Stimulated activated CD8-positive, alpha-beta memory T cell treated with anti-CD3 and anti-CD28 coated beads, Interleukin-12 subunit alpha, Interleukin-12 subunit beta, amount 100 ng/mL, for 4 hours (primary cell): ENCODE measurements around the gene AWAT2.

Source experiments
- DNase-seq: peaks from one replicate; pipeline ENCODE4 v3.0.0-alpha.2; 2020; ENCODE audit warnings: low read depth

The AWAT2 gene, protein sequence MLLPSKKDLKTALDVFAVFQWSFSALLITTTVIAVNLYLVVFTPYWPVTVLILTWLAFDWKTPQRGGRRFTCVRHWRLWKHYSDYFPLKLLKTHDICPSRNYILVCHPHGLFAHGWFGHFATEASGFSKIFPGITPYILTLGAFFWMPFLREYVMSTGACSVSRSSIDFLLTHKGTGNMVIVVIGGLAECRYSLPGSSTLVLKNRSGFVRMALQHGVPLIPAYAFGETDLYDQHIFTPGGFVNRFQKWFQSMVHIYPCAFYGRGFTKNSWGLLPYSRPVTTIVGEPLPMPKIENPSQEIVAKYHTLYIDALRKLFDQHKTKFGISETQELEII

DNA sequence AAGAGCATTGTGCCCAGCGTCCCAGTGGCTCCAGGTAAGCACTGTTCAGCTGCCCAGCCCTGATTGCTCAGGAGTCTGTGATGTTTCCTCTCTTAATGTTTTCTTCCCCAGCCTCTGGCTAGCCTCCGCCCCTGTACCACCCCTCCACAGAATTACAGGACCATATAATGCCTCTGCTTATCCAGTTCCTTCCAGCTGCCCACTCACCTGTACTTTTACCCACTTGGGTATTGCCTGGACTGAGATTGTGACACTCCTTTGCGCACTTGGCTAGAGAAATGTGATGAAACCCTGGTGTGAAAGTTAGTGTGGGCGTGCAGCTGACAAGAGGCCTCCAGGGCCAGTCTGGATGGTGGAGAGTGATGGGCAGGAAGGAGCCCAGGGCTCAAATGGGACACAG, at the start of gene AWAT2:
Gene AWAT2 (minus strand): TSS at position 14 of the 400 bp plus-strand sequence. CDS start 6 bp downstream, at position 8.
- no peak for DNase-seq

DNA sequence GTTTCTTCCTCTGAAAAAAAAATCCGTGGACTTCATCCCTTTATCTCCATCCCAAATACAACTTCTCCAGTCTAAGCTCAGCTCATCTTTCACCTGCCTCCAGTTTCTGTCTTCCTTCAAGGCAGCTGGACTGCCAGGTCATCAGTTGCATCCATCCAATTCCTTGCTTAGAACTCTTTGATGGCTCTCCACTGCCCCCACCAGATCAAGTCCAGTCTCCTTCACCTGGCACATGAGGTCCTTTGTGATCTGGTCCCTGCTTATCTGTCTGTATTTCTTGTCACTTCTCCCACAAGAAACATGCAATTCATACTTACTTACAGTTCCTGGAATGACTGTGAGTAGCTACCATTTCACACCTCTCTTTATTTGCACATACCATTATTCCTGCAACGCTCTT, 46.3 kb upstream of the AWAT2 start:
- DNase-seq: no peak

DNA sequence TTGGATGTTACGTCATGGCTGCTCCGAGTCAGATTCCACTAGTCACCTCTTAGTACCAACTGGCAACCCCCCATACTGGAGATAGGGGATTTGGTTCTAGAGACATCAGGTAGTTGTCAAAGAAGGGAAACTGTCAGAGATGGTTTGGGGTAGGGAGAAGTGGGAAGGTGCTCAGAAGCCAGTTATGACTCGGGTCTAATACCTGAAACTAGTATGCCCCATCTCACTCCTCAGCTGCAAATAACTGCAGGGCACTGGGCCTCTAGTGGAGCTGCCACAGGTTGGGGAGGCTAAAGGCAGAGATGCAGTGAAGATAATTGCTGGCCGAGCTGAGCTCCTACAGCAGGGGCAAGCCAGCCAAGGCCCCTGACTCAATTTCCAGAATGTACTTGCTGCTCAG, 42.5 kb upstream of the AWAT2 start:
- no peak for DNase-seq

DNA sequence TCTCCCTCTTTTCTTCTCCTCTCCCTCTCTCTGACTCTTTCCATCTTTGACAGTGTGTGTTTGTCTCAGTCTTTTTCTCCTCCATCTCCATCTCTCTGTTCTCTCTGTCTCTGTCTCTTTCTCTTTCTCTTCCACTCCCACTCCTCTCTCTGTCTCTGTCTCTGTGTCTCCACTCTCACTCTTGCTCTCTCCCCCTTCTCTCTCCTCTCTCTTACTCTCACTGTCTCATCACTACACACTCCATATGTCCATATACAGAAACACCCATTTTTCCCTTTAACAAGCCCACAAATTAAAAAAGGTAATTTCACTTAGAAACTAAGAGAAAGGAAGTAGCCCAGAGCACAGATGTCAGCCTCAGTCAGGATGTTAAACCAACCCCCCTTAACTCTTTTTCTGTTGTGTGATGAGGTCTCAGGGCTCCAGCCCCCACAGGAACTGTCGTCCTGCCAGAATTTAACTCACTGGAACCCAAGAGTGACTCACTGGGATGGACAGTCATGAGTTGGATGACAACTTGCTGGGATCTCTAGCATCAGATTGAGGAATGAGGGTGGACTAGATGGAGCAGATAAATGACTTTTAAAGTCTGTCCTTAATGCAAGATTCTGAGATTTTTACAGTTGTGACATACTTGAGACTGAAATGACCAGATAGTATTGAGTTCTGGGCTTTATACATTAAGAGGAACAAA, 40.0 kb upstream of the AWAT2 start:
- DNase-seq: no peak

DNA sequence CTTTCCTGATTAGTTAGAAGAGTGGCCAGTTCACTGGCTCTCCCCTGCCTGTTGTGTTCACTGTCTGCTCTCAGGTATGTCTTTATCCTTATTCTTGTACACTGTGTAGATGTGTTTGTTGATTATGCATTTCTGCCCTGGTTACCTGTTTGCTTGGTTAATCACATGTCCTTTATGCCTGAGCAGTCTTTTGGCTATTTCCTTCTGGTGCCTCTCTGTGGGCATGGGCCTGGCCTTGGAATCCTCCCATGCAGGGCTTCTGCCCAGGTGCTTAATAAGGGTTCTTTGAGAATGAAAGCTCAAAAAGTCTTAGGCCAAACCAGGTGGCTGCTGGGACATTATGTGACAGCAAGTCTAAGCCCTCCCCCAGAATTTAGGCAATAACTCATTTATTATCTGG, 39.0 kb upstream of the AWAT2 start:
- no peak for DNase-seq

DNA sequence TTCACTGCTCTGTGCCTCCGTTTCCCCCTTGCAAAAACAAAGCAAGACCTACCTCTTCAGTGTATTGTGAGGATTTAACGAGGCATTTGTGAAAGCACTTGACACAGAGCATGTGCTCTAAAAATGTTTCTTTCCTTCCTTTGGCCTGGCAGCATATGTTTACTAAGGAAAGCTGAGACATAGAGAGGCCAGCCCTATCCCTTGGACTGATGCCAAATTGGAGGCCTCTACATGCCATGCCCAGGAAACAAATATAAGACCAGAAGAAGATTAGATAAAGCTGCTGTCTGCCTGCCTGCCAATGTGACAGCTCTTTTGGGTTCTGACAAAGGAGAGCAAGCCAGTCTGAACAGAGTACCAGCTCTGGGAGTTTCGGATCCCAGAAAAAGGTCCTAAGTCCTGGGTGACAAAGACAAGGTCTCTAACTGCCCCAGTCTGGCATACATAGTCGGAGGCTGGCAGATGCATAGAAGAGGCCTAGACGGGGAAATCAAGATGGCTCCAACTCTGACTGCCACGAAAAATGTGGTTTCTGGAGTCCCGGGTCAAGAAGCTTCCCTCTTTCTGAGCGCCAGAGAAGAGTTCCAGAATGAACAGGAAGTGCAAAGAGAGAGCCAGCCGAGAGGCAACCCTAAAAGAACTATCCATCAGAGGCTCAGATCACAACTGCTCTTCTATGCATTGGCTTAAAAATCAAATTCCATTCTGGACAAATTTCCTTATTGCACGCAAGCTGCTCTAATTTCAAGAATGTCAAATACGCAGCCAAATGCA, 38.3 kb upstream of the AWAT2 start:
- DNase-seq: no peak

DNA sequence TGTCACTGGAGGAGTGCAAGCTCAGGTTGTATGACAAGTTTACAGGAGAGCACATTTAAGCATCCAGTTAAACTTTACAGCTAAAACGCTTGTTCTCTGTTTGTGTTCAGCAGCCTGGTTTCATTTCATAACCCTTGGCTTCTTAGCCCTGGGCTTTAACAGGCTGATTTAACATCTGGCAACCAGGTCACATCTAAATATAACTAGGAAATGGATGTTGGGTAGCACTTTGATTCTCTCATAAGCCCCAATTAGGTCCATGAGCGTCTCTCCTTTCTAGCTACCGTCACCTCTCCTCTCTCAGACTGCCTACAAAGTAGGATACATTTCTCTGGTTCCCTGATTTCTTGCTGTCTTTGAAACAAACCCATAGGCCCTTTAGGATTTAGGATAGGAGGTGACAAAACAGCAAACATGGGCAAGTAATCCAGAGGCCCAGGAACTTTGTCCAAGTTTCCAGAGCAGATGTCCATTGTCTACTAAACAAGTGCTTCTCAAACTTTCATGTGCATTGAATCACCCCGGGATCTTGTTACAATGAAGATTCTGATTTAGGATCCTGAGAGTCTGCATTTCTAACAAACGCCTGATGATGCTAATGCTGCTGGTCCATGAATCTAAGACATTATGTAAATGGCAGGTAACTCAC, 35.0 kb upstream of the AWAT2 start:
- DNase-seq: no peak

DNA sequence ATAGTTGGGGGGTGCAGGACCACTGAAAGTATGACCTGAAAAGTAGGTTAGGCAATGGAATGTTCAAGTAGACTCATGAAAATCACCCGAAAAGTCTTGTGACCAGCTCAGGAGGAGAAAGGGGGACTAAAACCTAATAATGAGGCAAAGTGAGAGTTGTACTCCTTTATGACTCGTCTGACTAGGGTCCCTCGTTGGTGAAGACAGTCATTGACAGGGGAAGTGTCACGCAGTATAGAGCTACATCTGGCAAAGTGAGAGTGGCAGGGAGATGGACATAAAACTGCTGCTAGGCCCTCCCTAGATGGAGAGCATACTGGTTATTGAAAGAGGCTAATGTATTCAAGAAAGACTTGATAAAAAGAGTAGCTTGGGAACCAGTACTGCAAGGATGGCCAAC, 33.0 kb upstream of the AWAT2 start:
- DNase-seq: no peak

DNA sequence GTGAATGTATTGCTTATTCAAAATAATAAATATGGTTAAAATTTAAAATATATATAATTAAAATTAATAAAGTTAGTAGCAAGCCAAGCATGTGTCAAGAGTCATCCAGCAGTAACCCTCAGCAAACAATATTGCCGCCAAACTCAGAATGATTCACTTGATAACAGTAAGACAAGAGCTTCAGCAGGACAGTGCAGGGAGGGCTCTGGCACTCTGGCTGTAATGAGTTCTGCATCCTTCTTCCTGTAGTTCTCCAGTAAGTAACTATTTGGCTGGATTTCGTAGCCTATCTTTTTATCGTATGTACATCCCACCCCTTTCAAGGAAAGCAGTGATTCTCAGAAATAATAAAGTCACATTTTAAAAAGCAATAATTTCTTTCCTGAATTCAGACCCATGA, 30.1 kb upstream of the AWAT2 start:
- DNase-seq: no peak

DNA sequence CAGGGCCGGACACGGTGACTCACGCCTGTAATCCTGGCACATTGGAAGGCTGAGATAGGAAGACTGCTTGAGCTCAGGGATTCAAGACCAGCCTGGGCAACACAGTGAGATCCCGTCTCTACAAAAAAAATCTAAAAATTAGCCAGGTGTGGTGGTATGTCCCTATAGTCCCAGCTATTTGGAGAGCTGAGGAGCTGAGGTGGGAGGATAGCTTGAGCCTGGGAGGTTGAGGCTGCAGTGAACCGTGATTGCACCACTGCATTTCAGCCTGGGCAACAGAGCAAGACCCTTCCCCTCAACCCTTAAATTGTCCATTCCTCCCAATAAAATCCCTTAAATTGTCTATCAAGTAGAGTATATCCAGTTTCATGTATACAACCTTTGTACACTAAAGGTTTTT, 29.6 kb upstream of the AWAT2 start:
- DNase-seq: no peak

DNA sequence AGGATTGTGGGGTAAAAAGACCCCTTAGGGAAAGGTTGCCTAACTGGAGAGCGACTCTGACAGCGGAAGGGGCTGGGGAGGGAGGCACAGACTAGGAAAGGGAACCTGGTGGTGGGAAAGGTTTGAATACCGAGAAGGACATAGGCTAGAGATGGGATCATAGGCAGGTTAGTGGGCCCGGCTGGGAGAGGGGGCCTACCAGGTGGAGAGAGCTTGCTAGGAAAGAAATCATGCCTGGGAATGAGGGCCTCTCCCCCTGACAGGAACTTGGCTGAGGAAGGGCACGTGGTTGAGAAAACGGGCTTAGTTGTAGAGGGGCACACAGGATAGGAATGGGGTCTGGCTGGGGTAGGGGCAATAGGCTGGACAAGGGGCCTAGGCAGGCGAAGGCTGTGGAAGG, 16.9 kb upstream of the AWAT2 start:
- no peak for DNase-seq

DNA sequence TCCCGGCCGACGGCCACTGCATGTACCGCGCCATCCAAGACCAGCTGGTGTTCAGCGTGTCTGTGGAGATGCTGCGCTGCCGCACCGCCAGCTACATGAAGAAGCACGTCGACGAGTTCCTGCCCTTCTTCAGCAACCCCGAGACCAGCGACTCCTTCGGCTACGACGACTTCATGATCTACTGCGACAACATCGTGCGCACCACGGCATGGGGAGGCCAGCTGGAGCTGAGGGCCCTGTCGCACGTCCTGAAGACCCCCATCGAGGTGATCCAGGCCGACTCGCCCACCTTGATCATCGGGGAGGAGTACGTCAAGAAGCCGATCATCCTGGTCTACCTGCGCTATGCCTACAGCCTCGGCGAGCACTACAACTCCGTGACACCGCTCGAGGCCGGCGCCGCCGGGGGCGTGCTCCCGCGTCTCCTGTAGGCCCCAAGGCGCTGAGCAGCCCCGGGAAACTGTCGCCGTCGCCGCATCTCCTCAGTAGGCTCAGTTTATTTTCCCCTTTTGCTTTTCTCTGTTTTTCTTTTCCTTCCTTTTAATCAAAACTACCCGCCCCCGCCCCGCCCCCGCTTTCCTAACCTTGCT, 13.3 kb upstream of the AWAT2 start:
- DNase-seq: no peak

DNA sequence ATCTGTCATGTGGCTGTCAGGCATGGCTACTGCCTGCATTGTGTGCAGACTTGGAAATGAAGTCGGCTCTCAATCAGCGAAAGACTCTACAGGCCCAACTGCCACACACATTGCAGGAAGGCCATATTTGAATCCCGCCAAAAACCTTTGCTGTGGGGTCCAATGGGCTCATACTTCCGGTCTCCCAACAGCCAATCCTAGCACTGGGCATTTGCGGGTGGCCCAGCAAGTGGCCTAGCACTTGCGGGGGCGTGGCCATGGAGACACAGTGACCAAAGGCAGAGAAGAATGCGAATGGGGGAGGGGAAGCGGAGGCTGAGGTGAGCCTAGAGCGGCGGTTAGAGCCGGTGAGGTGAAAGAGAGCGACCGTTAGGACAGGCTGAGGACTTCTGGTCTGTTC, 12.3 kb upstream of the AWAT2 start, which contains the start of gene OTUD6A:
Gene OTUD6A (plus strand): TSS at position 382 of the 400 bp plus-strand sequence. CDS start 68 bp downstream, outside the sequence.
- no peak for DNase-seq

DNA sequence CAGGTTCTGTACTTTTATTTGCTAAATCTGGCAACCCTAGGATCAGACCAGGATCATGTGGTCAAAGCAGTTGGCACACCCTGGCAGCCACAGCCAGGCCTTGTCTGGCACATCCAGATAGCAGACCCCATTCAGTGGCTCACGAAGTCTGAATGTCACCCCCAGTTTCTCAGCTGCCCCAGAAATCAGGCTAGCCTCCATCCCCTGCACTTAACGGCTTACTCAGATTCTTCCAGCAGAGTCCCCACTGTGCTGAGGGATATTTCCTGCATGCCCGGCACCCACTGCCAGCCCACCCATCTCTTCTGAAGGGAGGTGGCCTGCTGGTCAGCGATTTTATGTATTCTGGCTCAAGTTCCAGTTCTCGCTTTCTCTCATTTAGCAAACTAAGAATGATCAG, 4.7 kb upstream of the AWAT2 start:
- DNase-seq: no peak

DNA sequence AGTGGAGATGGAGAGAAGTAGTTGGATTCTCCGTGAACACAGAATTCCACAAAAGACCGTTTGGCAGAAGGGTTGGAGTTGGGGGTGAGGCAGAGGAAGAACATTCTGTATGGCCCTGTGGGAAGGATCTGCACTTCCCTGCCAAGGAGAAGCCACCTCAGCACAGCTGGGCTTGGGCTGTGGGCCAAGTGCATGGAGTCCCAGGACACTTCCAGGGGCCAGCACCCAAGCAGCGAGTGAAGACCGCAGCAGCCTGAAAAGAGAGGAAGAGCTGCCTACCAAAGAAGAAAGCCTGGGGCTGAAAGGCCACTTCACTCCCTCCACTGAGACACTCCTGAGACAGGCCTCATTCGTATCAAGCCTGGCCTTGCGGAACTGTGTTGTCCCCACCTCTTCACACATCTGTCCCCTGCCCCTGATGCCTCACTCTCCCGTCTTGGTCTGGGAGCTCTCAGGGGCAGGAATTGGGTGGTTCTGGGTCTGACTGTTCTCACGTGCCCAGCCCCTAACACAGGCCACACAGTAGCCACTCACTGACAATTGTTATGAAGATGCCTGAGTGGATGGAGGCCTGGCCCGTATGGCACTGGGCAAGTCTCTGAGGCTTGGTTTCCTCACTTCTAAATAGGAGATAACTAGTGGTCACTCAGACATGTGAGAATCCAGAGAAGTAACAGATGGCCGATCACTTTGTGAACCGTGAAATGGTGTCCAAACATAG, 3.3 kb upstream of the AWAT2 start:
- no peak for DNase-seq

DNA sequence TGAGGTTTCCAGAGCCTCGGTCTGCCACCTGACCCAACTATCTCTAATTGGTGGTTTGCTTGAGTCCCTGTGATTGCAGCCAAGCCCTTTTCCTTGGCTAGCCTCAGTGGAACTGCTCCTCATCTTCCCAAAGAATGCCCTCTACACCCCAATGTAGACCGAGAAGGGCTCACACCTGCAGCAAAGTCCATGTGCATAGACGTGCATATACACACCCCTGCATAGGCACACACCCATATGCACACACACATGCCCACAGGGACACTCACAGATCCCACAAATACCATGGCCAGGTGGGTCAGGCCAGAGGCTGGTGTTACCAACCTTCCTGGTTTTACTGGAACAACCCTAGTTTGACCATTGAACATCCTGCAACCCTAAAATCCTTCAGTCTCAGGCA, 332 bp downstream of the AWAT2 start:
- DNase-seq: no peak

DNA sequence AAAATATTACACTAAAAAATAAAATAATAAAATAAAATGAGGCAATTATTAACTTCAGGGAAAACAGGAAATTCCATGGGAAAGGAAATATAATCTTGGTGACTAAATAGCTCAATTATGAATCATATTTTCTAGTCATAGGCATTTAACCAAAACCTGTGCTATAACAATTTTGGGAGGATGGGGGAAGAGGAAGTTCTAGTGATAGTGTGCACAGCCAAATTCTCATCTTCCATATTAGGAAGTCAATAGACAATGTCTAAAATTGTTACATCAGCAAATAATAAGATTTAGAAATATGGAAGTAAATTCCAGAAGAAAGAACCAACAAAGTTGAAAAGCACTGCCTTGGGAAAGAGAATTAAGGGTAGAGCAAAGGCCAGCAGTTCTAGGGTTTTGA, 2.8 kb downstream of the AWAT2 start:
- DNase-seq: no peak

DNA sequence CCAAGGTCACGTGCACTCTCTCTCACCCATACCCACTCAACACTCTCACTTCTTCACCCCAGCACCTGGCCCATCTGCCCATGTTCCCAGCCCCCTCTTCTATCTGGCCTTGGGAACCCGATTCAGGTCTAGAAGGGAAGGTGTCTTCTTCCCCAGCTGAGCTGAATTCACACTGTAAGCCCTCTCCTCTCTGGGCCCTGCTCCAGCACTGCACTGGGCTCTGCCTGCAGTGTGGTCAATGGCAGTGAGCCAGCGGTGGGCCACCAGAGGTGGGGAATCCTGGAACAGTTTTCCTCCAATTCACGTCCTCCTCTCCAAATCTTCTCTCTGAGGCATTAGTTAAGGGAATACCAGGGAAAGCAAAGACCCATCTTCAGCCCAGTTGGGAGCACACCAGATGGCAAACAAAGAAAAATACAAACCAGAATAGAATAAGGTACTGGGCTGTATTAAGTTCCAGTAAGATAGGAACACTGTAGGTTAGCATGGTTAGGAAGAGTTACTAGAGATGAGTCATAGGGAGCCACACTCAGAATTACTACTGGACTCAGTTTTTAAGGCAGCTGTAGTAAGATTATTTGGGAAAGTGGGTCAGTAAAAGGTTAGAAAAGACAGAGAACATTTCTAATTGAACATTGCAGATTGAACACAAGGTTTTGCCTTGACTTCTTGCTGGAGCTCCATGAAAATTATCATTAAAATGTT, 5.0 kb downstream of the AWAT2 start:
- no peak for DNase-seq

DNA sequence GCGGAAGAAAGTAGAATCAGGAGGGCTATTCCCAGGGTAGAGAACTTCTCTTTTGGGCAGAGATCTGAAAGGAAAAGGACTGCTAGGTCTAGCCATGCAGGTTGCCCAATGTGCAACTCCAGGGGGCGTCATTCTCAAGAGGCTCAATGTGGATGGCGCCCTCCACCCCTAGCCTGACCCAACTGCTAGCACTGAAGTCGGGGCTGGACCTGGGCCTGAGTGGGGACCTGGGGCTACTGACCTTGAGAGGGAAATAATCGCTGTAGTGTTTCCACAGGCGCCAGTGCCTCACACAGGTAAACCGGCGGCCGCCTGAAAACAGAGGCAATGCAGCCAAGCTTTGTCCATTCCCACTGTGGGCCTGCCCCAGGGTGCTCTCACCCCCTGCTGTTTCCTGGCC, 6.1 kb downstream of the AWAT2 start:
- DNase-seq: no peak
